ENCODE data around the gene KLK13.

- TF ChIP-seq POLR2A (IDR thresholded peaks at IDR 0.05; ENCODE audit: control extremely low read depth in 1 of 2, low read depth in 2 of 2, low read length in 2 of 2) (no peak), SUZ12 (IDR thresholded peaks at IDR 0.05; ENCODE audit: low read length) (no peak), EZH2 (IDR thresholded peaks at IDR 0.05; ENCODE audit: low read depth, low read length, severe bottlenecking) (no peak), SP2 (IDR thresholded peaks at IDR 0.05; ENCODE audit: low read length) (no peak), BCL11A (IDR thresholded peaks at IDR 0.05; ENCODE audit: low read depth in 2 of 2, low read length in 2 of 2) (no peak), CEBPB (IDR thresholded peaks at IDR 0.05; ENCODE audit: low read depth, low read length) (no peak), EP300 (IDR thresholded peaks at IDR 0.05; ENCODE audit: borderline replicate concordance in 1 of 2, low read depth in 2 of 2, low read length in 2 of 2) (no peak), RFX5 (IDR thresholded peaks at IDR 0.05; ENCODE audit: borderline replicate concordance, low read depth, low read length) (no peak), ATF2 (IDR thresholded peaks at IDR 0.05; ENCODE audit: low read length) (no peak), KDM1A (IDR thresholded peaks at IDR 0.05; ENCODE audit: borderline replicate concordance, low read length) (no peak)
- TF ChIP-seq, protein P1, sequence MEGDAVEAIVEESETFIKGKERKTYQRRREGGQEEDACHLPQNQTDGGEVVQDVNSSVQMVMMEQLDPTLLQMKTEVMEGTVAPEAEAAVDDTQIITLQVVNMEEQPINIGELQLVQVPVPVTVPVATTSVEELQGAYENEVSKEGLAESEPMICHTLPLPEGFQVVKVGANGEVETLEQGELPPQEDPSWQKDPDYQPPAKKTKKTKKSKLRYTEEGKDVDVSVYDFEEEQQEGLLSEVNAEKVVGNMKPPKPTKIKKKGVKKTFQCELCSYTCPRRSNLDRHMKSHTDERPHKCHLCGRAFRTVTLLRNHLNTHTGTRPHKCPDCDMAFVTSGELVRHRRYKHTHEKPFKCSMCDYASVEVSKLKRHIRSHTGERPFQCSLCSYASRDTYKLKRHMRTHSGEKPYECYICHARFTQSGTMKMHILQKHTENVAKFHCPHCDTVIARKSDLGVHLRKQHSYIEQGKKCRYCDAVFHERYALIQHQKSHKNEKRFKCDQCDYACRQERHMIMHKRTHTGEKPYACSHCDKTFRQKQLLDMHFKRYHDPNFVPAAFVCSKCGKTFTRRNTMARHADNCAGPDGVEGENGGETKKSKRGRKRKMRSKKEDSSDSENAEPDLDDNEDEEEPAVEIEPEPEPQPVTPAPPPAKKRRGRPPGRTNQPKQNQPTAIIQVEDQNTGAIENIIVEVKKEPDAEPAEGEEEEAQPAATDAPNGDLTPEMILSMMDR (IDR thresholded peaks at IDR 0.05; ENCODE audit: control extremely low read depth in 1 of 3, insufficient read depth in 1 of 3, low read depth in 1 of 3, low read length in 3 of 3) = no peak
Observed at GRCh38 chr19:51009061-51009891, 55.6 kb downstream of the KLK13 start.
